Activated CD8-positive, alpha-beta memory T cell treated with anti-CD3 and anti-CD28 coated beads, Interleukin-2, amount 50 U/mL, for 48 hours (primary cell): ENCODE data around the gene PIP5K1B.

Experiments
- DNase-seq: peaks from one replicate; pipeline ENCODE4 v3.0.0-alpha.2; 2020

Gene PIP5K1B

DNA sequence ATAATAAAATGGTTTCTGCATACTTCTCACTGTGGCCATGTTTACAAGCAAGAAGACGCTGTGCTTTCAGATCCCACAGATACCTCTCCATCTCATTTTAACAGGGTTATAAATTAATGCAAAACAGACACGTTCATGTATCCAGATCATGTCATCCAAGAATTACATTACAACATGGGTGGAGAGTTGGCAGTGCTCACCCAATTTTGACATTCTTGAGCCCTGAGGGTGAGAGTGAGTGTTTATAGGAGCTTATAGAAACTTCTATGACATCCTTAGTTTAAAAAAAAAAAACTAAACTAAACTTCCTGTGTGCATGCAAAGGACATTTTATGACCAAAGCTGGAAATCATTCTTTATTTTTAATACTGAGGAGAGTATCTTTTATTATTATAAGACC is 299.8 kb downstream of the PIP5K1B start:
- no peak for DNase-seq

- no peak for DNase-seq
These were observed 304.7 kb downstream of the PIP5K1B start for GRCh38 chr9:69009708-69010107.

GRCh38 chr9:69012696-69013381 is 307.8 kb downstream of the PIP5K1B start:
- no peak for DNase-seq

DNA sequence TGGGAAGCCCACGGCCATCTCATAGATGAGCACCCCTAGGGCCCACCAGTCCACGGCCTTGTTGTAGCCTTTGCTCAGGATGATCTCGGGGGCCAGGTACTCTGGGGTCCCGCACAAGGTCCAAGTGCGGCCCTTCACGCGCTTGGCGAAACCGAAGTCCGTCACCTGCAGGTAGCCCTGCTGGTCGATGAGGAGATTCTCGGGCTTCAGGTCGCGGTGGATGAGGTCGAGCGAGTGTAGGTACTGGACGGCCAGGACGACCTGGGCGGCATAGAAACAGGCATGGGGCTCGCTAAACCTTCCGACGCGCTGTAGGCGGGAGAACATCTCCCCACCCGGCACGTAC is 308.3 kb downstream of the PIP5K1B start:
- no peak for DNase-seq

DNA sequence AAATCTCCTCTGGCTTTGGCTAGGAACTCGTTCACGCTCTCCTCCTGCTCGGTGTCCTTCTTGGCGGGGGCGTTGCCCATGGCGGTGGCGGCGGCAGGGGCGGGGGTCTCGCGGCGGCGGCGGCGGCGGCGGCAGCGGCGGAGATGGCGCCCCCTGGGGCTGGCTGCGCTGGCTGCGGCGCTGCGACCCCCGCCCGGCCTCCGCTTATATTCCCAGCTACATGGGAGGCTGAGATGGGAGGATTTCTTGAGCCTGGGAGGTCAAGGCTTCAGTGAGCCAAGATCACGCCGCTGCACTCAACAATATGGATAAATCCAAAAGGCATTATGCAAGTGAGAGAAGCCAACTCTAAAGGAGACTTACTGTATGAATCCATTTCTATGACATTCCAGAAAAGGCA is 309.0 kb downstream of the PIP5K1B start, which contains the start of gene PRKACG:
Gene PRKACG (minus strand): TSS at position 101 of the 400 bp plus-strand sequence. CDS start 21 bp downstream, at position 80.
- no peak for DNase-seq

GRCh38 chr9:69016191-69017096 is 311.4 kb downstream of the PIP5K1B start:
- no peak for DNase-seq

GRCh38 chr9:69018737-69019136 is 313.7 kb downstream of the PIP5K1B start:
- DNase-seq = no peak

DNA sequence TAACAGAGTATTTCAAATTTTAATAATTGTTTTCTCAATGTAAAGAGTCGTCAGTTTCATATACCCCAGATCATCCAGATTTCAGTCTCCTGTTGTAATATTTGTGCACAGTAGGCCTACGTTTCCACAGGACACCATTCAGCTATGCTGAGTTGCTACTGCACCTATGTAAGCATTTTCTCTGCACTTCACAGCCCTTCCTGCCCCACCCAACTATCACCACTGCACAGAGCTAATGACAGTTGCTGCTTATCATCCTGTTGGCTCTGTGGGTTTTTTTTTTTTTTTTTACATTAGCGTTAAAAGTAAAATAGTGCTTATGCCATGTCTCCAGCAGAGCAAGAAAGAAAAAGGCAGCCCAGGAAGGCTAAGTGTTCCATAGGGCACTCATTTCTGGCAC is 314.8 kb downstream of the PIP5K1B start:
- no peak for DNase-seq

DNA sequence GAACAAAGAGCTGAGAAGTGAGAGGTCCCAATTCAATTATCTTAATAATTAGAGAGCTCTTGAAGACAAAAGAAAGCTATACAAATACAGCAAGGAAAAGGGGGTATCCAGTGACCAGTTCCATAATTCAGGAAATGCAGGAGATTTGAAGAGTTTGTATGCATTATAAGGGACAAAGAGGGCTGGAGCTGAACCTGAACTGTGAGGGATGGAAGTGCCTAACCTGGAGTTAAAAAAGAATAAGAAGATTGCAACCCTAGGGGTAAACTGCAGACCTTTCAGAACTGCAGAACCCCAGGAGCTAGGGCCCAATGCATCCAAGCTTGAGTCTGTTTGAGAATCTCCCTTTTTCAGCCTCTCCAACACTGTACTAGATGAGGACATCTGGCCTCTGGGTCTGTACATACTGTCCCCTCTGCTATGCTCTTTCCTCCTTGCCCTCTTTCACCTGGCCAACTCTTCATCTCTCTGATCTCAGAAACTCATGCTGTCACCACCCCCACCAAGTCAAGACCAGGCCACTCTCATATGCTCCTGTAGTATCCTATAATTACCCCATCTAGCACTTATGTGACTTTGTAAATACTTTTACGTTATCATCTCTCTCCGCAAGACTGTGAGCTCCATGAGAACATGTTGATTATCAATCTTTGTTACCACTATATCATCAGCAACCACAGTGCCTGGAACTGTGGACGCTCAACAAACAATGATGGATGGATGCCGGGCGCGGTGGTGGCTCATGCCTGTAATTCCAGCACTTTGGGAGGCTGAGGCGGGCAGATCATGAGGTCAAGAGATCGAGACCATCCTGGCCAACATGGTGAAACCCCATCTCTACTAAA is 315.5 kb downstream of the PIP5K1B start:
- no peak for DNase-seq

GRCh38 chr9:69023650-69024049 is 318.6 kb downstream of the PIP5K1B start:
- no peak for DNase-seq

DNA sequence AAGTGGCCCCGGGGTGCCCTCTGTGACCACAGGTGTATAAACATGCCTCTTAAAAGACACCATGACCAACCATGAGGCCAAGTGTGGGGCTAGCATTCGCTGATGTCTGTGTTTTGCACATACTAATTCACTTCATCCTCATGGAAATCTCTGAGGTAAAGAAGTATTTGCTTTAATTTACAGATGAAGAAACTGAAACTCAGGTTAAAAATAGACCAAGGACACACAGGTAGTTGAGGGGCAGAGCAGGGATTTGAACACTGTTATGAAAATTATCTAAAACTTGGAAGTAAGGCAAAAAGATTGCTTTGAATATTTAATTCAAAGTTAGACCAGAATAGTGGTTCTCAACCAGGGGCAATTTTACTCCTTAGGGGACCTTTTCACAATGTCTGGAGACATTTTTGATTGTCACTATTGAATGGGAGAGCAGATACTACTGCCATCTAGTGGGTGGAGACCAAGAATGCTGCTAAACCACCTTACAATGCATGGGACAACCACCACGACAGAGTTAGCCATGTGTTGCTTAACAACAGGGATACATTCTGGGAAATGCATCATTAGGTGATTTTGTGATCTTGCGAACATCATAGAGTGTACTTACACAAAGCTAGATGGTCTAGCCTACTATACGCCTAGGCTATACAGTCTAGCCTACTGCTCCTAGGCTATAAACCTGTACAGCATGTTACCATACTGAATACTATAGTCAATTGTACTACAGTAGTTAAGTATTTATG is 322.5 kb downstream of the PIP5K1B start:
- no peak for DNase-seq

DNA sequence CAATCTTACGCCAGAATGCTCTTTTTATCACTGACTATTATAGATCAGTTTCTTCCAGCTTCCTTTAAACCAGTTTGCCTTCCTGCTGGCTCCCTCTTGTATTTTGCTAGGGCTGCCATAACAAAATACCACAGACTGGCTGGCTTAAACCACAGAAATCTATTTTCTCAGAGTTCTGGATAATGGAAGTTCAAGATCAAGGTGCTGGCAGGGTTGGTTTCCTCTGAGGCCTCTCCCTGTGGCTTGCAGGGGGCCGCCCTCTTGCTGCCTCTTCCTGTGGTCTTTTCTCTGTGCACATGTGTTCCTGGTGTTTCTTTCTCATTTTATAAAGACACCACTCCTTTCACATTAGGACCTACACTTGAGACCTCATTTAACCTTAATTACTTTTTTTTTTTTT is 323.7 kb downstream of the PIP5K1B start:
- no peak for DNase-seq

- no peak for DNase-seq
These were observed 324.5 kb downstream of the PIP5K1B start for GRCh38 chr9:69029535-69029934.

GRCh38 chr9:69030851-69031645 is 326.0 kb downstream of the PIP5K1B start:
- no peak for DNase-seq

DNA sequence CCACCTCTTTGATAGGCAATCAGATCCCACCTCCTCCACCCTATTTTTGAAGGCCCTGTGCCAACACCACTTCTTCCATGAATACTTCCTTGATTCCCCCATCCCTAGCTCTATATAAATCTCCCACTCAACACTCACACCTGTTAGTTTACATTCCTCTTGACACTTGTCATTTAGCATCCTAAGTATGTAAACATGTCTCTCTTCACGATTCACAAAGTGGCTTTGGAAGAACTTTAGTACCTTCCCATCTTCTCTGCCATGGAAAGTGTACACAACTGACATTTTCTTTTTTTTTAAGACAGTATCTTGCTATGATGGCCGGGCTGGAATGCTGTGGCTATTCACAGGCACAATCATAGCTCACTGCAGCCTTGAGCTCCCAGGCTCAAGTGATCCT is 329.0 kb downstream of the PIP5K1B start:
- no peak for DNase-seq

GRCh38 chr9:69035438-69036308 is 330.6 kb downstream of the PIP5K1B start, which contains the start of gene FXN:
TSS of gene FXN (plus strand) at chr9:69035752. CDS start at chr9:69035783, 31 bp downstream.
- peak; percentile 93 for DNase-seq

DNA sequence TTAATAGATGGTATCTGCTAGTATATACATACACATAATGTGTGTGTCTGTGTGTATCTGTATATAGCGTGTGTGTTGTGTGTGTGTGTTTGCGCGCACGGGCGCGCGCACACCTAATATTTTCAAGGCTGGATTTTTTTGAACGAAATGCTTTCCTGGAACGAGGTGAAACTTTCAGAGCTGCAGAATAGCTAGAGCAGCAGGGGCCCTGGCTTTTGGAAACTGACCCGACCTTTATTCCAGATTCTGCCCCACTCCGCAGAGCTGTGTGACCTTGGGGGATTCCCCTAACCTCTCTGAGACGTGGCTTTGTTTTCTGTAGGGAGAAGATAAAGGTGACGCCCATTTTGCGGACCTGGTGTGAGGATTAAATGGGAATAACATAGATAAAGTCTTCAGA is 331.3 kb downstream of the PIP5K1B start:
- peak; percentile 58 for DNase-seq

DNA sequence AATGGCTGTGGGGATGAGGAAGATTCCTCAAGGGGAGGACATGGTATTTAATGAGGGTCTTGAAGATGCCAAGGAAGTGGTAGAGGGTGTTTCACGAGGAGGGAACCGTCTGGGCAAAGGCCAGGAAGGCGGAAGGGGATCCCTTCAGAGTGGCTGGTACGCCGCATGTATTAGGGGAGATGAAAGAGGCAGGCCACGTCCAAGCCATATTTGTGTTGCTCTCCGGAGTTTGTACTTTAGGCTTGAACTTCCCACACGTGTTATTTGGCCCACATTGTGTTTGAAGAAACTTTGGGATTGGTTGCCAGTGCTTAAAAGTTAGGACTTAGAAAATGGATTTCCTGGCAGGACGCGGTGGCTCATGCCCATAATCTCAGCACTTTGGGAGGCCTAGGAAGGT is 331.8 kb downstream of the PIP5K1B start:
- DNase-seq = no peak

DNA sequence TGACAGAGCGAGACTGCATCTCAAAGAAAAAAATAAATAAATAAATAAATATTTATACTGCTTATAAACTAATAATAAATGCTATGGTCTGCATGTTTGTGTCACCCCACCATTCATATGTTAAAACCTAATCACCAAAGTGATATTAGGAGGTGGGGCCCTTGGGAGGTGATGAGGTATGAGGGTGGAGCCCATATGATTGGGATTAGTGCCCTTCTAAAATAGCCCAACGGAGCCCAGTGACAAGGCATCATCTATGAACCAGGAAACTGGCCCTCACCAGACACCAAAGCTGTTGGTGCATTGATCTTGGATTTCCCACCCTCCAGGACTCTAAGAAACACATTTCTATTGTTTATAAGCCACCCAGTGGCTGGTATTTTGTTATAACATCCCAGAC is 335.6 kb downstream of the PIP5K1B start:
- no peak for DNase-seq
